D721Med (cell line): ENCODE measurements around the gene THAP6.

Source experiments
- DNase-seq: peaks from one replicate; pipeline ENCODE4 v3.0.0; 2011; ENCODE audit warnings: low spot score; ENCODE audit not compliant: insufficient read length
- FAIRE-seq: peaks from 2 replicates; lab custom pipeline; 2011; peaks lifted over from hg19 to GRCh38; lab: Jason Lieb, UNC
- CTCF ChIP-seq: IDR thresholded peaks from 2 replicates; pipeline ENCODE4 v1.5.1; 2012; ENCODE audit warnings: mild to moderate bottlenecking, control low read depth; ENCODE audit not compliant: insufficient read depth; ENCODE audit errors: missing control alignments

Gene THAP6

GRCh38 chr4:75494563-75494962 is 19.7 kb upstream of the THAP6 start:
- no peak for FAIRE-seq
- no peak for DNase-seq

DNA sequence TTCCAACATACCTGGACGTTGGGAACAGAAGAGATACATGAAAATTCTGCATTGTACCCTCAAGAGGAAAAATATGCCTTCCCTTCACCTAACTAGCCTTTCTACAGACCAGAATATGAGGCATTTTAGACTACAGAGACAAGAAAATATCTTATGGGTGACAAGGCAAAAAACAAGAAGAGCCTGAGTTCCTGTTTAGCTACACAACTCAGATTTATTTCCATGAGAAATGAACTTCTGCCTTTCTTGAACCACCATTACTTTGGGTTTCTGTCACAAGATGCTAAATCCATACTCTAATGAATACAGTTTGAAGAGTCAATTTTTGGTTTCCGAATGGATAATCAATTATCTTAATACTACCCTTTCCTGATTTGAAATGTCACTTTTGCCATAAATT is 18.8 kb upstream of the THAP6 start:
- DNase-seq = no peak
- no peak for FAIRE-seq
- no peak for TF ChIP-seq CTCF

More at GRCh38 chr4:75494563-75494962, 19.7 kb upstream of the THAP6 start:
- no peak for TF ChIP-seq CTCF

- FAIRE-seq (no peak), DNase-seq (no peak)
- TF ChIP-seq CTCF = no peak
Observed at GRCh38 chr4:75496406-75496805, 17.9 kb upstream of the THAP6 start.

DNA sequence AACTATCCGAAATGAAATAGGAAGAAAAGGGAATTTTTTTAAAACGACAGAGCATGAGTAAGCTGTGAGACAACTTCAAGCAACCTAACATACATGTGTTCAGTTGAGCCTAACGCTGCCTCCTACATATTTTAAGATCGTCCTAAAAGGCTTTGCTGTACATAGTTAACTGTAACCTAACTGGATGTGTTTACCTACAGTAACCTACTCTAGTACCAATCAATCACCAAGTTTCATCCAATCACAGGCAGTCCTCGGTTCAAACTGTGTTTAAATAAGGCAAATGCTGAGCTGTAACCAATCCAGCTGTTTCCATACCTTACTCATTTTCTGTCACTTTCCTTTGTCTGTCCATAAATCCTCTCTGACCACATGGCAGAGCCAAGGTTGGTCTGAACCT is 17.1 kb upstream of the THAP6 start:
- TF ChIP-seq CTCF = no peak
- FAIRE-seq (no peak), DNase-seq (no peak)

- TF ChIP-seq CTCF = no peak
- DNase-seq (no peak), FAIRE-seq (no peak)
Observed at GRCh38 chr4:75498041-75498440, 16.2 kb upstream of the THAP6 start.

GRCh38 chr4:75499900-75500299 is 14.4 kb upstream of the THAP6 start:
- no peak for DNase-seq
- TF ChIP-seq CTCF = no peak
- FAIRE-seq = no peak

DNA sequence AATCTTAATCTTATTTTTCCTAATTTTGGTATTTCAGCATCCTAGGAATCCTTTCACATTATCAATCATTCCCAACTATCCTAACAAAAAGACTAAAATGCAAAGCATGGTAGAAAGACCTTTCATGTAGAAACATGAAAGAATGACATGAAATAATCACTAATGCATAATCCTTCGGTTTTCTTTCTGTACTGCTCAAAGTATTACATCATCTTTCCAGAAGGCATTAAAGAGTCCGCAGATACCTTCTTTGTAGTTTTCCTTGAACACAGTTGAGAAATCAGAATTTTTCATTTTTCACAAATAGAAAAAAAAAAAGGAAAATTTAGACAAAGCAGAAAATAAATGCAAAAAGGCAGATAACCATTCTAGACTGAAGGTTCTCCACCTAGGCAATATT is 11.6 kb upstream of the THAP6 start:
- DNase-seq (no peak), FAIRE-seq (no peak)
- TF ChIP-seq CTCF = no peak
